ENCODE results near the gene F9.
"Not testable (repeated sequence)": the region's sequence is repeated elsewhere in the genome, so short reads cannot be mapped to it uniquely, and the experiment has no call there.

Gene F9

DNA sequence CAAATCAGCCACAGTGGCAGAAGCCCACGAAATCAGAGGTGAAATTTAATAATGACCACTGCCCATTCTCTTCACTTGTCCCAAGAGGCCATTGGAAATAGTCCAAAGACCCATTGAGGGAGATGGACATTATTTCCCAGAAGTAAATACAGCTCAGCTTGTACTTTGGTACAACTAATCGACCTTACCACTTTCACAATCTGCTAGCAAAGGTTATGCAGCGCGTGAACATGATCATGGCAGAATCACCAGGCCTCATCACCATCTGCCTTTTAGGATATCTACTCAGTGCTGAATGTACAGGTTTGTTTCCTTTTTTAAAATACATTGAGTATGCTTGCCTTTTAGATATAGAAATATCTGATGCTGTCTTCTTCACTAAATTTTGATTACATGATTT, at the start of gene F9:
Gene F9, plus strand, starts transcription at position 190 of the 400 bp plus-strand sequence. Its CDS starts 26 bp downstream, at position 216.
- no peak for ATAC-seq (replicated peaks; ENCODE audit: extremely low read depth, poor library complexity, severe bottlenecking)

DNA sequence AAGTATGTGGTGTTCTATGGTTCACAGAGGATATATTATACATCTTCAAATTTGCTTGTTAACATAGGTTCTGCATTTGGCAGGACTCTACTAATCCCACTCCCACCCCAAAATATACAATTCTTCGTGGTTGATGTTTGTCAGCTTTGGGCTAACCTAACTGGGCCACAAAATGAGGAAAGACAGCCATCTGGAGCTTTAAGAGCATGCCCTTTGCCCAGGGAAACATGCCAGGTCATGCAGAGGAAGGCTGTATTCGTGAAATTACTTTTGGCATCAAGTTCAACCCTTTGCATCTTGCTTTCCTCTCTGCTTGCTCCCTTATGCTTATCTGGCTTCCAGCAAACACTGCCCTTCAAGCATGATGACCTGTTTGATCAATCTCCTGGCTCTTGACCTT, 46.8 kb upstream of the F9 start:
- H3K27me3 Mint-ChIP-seq: peaks cover 8% of the 10 kb centered on the region

More for the DNA sequence above, at the start of gene F9:
- Mint-ChIP-seq H3K4me1 (no peaks in the 10 kb centered on the region), H3K36me3 (ENCODE audit: insufficient read depth) (no peaks in the 10 kb centered on the region), H3K27me3 (no peaks in the 10 kb centered on the region), H3K4me3 (no peak within 1 kb of the TSS), H3K9me3 (no peaks in the 10 kb centered on the region), H3K27ac (ENCODE audit: low read depth) (no peak within 1 kb of the TSS)
- DNase-seq (ENCODE audit: low spot score in 2 of 2): no peak

DNA sequence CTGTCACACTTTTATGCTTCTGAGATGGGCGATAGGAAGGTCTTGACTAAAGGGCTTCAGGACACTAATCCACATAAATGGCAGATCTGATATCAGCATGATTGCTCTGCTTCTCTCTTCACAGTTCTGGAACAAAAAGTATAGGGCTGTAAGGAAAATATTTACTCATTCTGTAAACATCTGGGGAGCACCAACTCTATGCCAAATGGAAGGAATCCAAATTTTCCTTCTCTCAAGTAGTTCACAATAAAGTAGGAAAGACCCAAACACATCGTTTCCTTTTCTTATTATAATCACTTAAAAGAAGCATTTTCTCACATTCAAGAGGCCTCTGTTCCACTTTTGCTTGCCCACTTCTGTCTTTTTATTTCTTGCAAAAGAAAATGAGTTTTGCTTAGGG, 45.9 kb upstream of the F9 start:
- no peak overlapping the region for H3K27ac Mint-ChIP-seq (ENCODE audit: low read depth)
- H3K4me3 Mint-ChIP-seq: no peak overlapping the region
- H3K36me3 Mint-ChIP-seq (ENCODE audit: insufficient read depth): no peaks in the 10 kb centered on the region
- ATAC-seq (replicated peaks; ENCODE audit: extremely low read depth, poor library complexity, severe bottlenecking): no peak
- no peak for DNase-seq (ENCODE audit: low spot score in 2 of 2)
- no peaks in the 10 kb centered on the region for H3K9me3 Mint-ChIP-seq
- H3K4me1 Mint-ChIP-seq: no peaks in the 10 kb centered on the region
- peaks cover 8% of the 10 kb centered on the region for H3K27me3 Mint-ChIP-seq

More for the DNA sequence above, 46.8 kb upstream of the F9 start:
- Mint-ChIP-seq H3K27ac (ENCODE audit: low read depth) (no peak overlapping the region), H3K4me3 (no peak overlapping the region), H3K4me1 (no peaks in the 10 kb centered on the region), H3K9me3 (no peaks in the 10 kb centered on the region), H3K36me3 (ENCODE audit: insufficient read depth) (no peaks in the 10 kb centered on the region)
- DNase-seq (ENCODE audit: low spot score in 2 of 2) (no peak), ATAC-seq (replicated peaks; ENCODE audit: extremely low read depth, poor library complexity, severe bottlenecking) (no peak)

DNA sequence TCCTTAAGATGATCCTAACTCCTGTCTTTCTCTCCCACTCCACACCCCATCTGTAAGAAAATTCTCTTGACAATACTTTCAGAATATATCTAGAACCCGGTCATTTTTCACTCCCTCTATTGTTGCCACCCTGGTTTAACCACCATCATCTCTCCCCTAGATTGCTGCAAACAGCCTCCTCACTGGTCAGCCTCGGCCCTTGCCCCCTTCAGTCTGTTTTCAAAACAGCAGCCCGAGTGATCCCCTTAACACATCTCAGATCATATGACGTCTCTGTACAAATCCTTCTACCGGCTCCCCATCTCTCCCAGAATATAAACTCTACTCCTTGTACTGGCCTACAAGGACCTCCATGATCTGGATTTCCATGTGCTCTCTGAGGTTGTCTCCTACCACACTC, 35.2 kb upstream of the F9 start:
- Mint-ChIP-seq H3K4me1 (no peaks in the 10 kb centered on the region), H3K27ac (ENCODE audit: low read depth) (no peak overlapping the region), H3K27me3 (no peaks in the 10 kb centered on the region), H3K9me3 (no peaks in the 10 kb centered on the region), H3K4me3 (no peak overlapping the region), H3K36me3 (ENCODE audit: insufficient read depth) (no peaks in the 10 kb centered on the region)
- ATAC-seq (replicated peaks; ENCODE audit: extremely low read depth, poor library complexity, severe bottlenecking) (no peak), DNase-seq (ENCODE audit: low spot score in 2 of 2) (no peak)

DNA sequence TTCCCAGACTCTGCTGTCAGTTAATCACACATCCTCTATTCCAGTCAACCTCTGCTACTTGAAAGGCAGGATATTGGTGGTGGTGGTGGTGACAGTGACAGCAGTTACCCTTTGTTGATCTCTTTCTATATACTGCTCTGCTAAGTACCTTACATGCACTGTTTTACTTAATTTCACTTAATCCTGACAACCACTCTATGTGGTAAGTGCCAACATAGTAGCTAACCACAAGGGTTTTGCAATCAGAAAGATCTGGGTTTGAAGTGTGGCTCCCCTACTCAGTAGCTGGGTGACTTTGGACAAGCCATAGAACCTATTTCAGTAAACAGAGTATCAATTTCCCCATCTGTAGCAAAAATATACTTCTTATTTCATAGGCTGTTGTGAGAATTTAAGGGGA, 24.2 kb upstream of the F9 start:
- no peak for ATAC-seq (replicated peaks; ENCODE audit: extremely low read depth, poor library complexity, severe bottlenecking)
- no peaks in the 10 kb centered on the region for H3K27me3 Mint-ChIP-seq
- DNase-seq (ENCODE audit: low spot score in 2 of 2): no peak
- H3K27ac Mint-ChIP-seq (ENCODE audit: low read depth): no peak overlapping the region
- no peaks in the 10 kb centered on the region for H3K36me3 Mint-ChIP-seq (ENCODE audit: insufficient read depth)
- no peak overlapping the region for H3K4me3 Mint-ChIP-seq
- no peaks in the 10 kb centered on the region for H3K9me3 Mint-ChIP-seq
- H3K4me1 Mint-ChIP-seq: no peaks in the 10 kb centered on the region

DNA sequence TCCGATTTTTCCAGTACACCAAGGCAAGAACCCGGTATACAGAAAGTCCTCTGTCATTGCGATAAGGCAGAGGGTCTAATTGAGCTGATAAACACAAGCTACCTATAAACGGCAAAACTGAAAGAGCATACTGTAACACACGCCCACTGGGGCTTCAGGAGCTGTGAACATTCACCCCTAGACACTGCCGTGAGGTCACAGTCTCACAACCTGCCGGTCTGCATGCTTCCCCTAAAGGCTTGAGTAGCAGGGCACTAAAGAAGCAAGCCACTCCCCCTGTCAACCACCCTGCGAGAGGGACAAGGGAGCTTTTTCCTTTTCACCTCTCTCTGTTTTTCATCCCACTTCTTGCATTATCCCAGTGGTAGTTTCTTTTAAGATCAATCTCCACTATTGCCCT, 22.4 kb upstream of the F9 start:
- H3K27me3 Mint-ChIP-seq: no peaks in the 10 kb centered on the region
- H3K36me3 Mint-ChIP-seq (ENCODE audit: insufficient read depth): no peaks in the 10 kb centered on the region
- no peak overlapping the region for H3K4me3 Mint-ChIP-seq
- H3K9me3 Mint-ChIP-seq: no peaks in the 10 kb centered on the region
- no peak overlapping the region for H3K27ac Mint-ChIP-seq (ENCODE audit: low read depth)
- no peak for ATAC-seq (replicated peaks; ENCODE audit: extremely low read depth, poor library complexity, severe bottlenecking)
- no peaks in the 10 kb centered on the region for H3K4me1 Mint-ChIP-seq
- no peak for DNase-seq (ENCODE audit: low spot score in 2 of 2)

DNA sequence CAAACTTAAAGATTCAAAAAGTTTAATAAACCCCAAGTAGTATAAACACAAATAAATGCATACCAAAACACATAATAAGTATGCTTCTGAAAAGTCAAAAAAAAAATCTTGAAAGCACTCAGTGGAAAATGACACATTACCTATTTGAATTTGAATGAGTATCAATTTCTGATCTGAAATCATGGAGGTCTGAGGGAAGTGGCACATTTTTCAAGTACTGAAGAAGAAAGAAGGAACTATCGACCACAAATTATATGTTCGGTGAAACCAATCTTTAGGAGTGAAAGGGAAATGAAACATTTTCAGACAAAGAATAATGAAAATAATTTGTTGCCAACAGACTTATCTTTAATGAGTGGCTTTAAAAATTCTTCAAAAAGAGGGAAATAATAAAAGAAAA, 12.1 kb upstream of the F9 start:
- no peak overlapping the region for H3K27ac Mint-ChIP-seq (ENCODE audit: low read depth)
- H3K9me3 Mint-ChIP-seq: no peaks in the 10 kb centered on the region
- no peaks in the 10 kb centered on the region for H3K36me3 Mint-ChIP-seq (ENCODE audit: insufficient read depth)
- H3K4me3 Mint-ChIP-seq: no peak overlapping the region
- no peak for ATAC-seq (replicated peaks; ENCODE audit: extremely low read depth, poor library complexity, severe bottlenecking)
- no peaks in the 10 kb centered on the region for H3K4me1 Mint-ChIP-seq
- DNase-seq (ENCODE audit: low spot score in 2 of 2): no peak
- peaks cover 14% of the 10 kb centered on the region for H3K27me3 Mint-ChIP-seq

DNA sequence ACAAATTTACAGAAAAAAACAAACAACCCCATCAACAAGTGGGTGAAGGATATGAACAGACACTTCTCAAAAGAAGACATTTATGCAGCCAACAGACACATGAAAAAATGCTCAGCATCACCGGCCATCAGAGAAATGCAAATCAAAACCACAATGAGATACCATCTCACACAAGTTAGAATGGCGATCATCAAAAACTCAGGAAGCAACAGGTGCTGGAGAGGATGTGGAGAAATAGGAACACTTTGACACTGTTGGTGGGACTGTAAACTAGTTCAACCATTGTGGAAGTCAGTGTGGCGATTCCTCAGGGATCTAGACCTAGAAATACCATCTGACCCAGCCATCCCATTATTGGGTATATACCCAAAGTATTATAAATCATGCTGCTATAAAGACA, 1.7 kb upstream of the F9 start:
- H3K36me3 Mint-ChIP-seq (ENCODE audit: insufficient read depth); DNase-seq (ENCODE audit: low spot score in 2 of 2); H3K9me3 Mint-ChIP-seq; H3K4me1 Mint-ChIP-seq; H3K4me3 Mint-ChIP-seq; H3K27me3 Mint-ChIP-seq; H3K27ac Mint-ChIP-seq (ENCODE audit: low read depth); ATAC-seq (replicated peaks; ENCODE audit: extremely low read depth, poor library complexity, severe bottlenecking): not testable (repeated sequence)

DNA sequence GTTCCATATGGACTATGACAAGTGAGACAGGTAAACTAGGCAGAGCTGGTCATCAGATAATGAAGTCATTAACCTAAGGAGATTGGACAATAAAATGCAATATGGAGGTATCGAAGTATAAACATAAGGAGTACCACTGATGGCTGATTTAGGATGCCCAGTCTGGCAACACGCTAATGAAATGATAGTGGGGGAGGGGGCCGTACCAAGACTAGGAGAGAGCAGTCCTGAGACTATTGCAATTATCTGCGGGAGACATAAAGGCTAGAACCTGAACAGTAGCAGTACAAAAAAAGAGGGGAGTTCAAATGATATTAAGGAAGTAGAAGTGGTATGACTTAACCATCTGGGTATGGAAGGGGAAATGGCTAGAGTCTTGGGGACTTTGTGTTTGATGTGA, 2.3 kb downstream of the F9 start:
- Mint-ChIP-seq H3K9me3 (no peaks in the 10 kb centered on the region), H3K4me1 (no peaks in the 10 kb centered on the region), H3K27ac (ENCODE audit: low read depth) (no peak overlapping the region), H3K4me3 (no peak overlapping the region), H3K27me3 (no peaks in the 10 kb centered on the region), H3K36me3 (ENCODE audit: insufficient read depth) (no peaks in the 10 kb centered on the region)
- no peak for ATAC-seq (replicated peaks; ENCODE audit: extremely low read depth, poor library complexity, severe bottlenecking)
- DNase-seq (ENCODE audit: low spot score in 2 of 2): no peak

DNA sequence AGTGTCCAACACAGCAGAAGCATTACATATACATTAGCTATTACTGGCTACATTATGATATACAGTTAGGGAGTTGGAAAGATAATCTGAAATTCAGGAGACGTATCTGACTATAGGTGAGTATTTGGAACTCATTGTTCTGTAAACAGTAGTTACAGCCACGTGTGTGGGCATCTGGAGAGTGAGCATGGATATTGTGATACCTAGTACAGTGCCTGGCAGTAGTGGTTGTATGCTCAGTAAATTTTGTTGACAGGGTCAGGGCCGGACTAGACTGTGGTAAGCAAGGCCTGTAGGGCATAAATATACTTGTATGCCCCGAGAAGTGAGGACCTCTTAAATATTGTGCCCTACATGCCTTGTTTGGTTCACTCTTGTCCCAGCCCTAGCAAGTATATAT, 2.9 kb downstream of the F9 start:
- no peaks in the 10 kb centered on the region for H3K9me3 Mint-ChIP-seq
- ATAC-seq (replicated peaks; ENCODE audit: extremely low read depth, poor library complexity, severe bottlenecking) (no peak), DNase-seq (ENCODE audit: low spot score in 2 of 2) (no peak)
- H3K36me3 Mint-ChIP-seq (ENCODE audit: insufficient read depth): no peaks in the 10 kb centered on the region
- H3K27ac Mint-ChIP-seq (ENCODE audit: low read depth): no peak overlapping the region
- no peaks in the 10 kb centered on the region for H3K27me3 Mint-ChIP-seq
- no peak overlapping the region for H3K4me3 Mint-ChIP-seq
- no peaks in the 10 kb centered on the region for H3K4me1 Mint-ChIP-seq

DNA sequence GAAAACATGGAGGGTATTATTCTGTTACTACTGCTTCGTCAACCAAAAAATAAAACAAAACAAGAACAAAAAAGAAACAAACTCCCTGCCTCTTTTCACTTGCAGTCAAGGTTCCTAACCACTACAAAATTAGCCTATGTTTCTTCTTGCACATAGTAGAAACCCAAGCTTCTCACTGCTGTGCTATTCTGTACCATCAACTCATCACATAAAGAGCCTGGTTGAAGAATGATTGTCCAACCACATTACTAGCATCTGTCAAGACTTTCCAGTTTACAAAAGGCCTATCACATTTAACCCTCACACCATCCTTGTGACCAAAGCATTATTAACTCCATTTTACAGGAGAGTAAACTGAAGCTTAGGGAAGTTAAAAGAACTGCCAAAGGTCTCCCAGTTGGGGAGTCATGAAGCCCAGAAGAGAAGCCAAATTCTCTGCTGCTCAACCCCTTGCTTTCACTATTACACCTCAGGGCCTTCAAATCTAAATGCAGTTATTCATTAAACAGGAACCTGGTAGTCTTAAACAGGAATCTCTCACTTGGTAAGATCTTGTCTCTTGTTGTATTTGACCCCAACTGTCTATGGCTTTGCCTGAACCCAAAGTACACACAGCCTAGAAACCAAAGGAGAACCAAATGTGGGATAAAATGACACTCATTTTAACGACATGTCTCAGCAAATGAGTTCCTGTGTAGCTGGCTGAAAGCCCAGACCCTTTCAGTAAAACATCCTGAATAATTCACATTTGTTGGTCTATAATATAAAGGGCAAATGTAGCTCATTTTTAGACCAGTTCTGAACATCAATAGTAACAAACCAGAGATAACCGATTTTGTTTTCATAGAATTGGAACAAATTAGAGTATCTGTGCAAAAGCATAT, 8.6 kb downstream of the F9 start:
- H3K4me3 Mint-ChIP-seq: no peak overlapping the region
- DNase-seq (ENCODE audit: low spot score in 2 of 2): no peak
- no peaks in the 10 kb centered on the region for H3K9me3 Mint-ChIP-seq
- H3K27ac Mint-ChIP-seq (ENCODE audit: low read depth): no peak overlapping the region
- no peaks in the 10 kb centered on the region for H3K27me3 Mint-ChIP-seq
- no peaks in the 10 kb centered on the region for H3K36me3 Mint-ChIP-seq (ENCODE audit: insufficient read depth)
- H3K4me1 Mint-ChIP-seq: no peaks in the 10 kb centered on the region
- no peak for ATAC-seq (replicated peaks; ENCODE audit: extremely low read depth, poor library complexity, severe bottlenecking)

DNA sequence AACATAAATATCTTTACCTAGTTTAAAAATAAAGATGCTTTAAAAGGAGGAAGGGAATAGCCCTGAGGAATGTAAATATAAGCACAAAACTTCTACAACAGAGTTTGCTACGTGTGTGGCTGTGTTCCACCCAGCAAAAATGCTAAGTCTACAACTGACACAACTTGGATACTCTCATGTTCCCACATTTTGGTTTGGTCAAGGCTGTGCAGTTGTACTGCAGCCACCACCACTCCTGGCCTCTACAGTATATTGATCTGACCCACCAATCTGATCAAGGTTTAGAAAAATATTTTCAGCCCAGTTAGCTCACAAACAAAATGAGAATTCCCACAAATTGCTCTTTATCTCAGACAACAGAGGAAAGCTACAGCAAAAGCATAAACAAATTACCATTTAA, 12.1 kb downstream of the F9 start:
- H3K9me3 Mint-ChIP-seq: no peaks in the 10 kb centered on the region
- no peaks in the 10 kb centered on the region for H3K36me3 Mint-ChIP-seq (ENCODE audit: insufficient read depth)
- no peak for DNase-seq (ENCODE audit: low spot score in 2 of 2)
- H3K27ac Mint-ChIP-seq (ENCODE audit: low read depth): no peak overlapping the region
- no peak overlapping the region for H3K4me3 Mint-ChIP-seq
- H3K27me3 Mint-ChIP-seq: no peaks in the 10 kb centered on the region
- H3K4me1 Mint-ChIP-seq: no peaks in the 10 kb centered on the region
- no peak for ATAC-seq (replicated peaks; ENCODE audit: extremely low read depth, poor library complexity, severe bottlenecking)

DNA sequence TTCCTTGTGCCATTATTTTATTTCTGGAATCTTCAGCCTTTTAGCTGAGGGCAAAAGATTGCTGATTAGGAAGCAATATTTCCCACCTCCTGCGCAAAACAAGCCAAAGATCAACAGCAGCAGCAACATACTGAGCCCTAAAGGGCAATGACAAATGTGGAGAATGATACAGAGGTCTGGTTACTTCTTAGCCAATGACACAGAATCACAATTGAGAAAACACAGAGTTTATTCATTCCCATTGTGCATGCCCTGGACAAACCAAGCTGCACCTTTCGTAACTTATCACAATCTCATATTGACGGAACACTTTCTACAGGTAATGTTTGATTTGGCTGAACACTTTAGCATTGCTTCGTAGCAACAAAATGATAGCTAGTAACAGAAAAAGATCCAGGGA, 13.4 kb downstream of the F9 start:
- DNase-seq (ENCODE audit: low spot score in 2 of 2): no peak
- no peak for ATAC-seq (replicated peaks; ENCODE audit: extremely low read depth, poor library complexity, severe bottlenecking)
- Mint-ChIP-seq H3K9me3 (no peaks in the 10 kb centered on the region), H3K4me3 (no peak overlapping the region), H3K27ac (ENCODE audit: low read depth) (no peak overlapping the region), H3K4me1 (no peaks in the 10 kb centered on the region), H3K27me3 (no peaks in the 10 kb centered on the region), H3K36me3 (ENCODE audit: insufficient read depth) (no peaks in the 10 kb centered on the region)

Measured in central memory CD8-positive, alpha-beta T cell (primary cell).